Measurements from ENCODE around the gene SMIM5. TPM values are rescaled to one million over a fixed set of nuclear protein-coding genes. Genes with fewer than 3 reads are reported as not detected.

SMIM5 gene
- not detected in 2 replicates for total RNA-seq (2014; rRNA removed; shearing (Covaris generic); ENCODE audit: low replicate concordance)

DNA sequence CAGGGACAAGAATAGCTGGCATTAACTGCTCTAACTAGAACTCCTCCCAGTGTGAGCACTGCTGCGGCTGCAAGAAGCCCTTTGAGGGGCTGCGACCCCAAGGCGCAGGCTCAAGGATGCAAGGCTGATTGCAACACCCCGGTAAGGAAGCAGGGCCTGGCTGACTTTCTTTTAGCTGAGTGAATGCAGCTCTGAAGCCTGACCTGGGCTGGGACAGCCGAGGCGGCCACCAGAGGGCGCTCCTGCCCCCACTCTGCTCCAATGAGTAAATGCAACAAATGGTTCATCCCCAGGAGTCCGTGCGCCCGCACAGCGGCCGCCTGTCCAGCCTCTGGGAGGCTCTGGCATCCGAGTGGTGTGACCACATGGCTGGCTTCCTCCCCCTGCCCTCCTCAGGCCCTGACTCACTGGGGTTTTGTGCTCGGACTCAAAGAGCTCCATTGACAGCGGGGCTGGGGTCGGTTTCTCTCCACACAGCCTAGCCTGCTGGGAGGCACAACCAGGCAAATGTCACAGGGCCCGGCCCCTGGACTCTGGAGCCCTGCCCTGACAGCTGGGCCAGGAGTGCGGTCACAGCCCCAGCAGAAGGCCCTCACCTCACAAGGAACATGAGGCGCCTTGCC, at the start of gene SMIM5:
Gene SMIM5 (plus strand): TSS at position 572 of the 623 bp plus-strand sequence. CDS start 6,768 bp downstream, outside the sequence.
- Histone ChIP-seq H3K4me3 (ENCODE audit: low read length) (no peak within 1 kb of the TSS), H3K9me2 (replicated peaks; ENCODE audit: insufficient read depth, low read length) (no peaks in the 10 kb centered on the region), H3K27me3 (ENCODE audit: low read length) (no peaks in the 10 kb centered on the region), H3K9me3 (ENCODE audit: low read length) (no peaks in the 10 kb centered on the region), H3K4me1 (ENCODE audit: low read length) (peaks cover 18% of the 10 kb centered on the region), H3K79me2 (ENCODE audit: low read length) (no peaks in the 10 kb centered on the region), H3K27ac (ENCODE audit: low read length) (no peak within 1 kb of the TSS), H2AFZ (ENCODE audit: low read length) (no peak within 1 kb of the TSS), H3K9ac (ENCODE audit: low read length) (no peak within 1 kb of the TSS), H3K36me3 (ENCODE audit: insufficient read depth, low read length) (no peaks in the 10 kb centered on the region), H4K20me1 (ENCODE audit: insufficient read depth, low read depth, low read length) (peaks cover 21% of the 10 kb centered on the region; the same call in 1 of the 2 replicates), H3K4me2 (ENCODE audit: low read depth, low read length, poor library complexity, severe bottlenecking) (peak within 1 kb of the TSS; percentile 23)
- DNase-seq, result peak; percentile 86

GRCh38 chr17:75584849-75585175, 48.4 kb upstream of the SMIM5 start:
- H3K9me3 ChIP-seq (ENCODE audit: low read length), result no peaks in the 10 kb centered on the region
- no peaks in the 10 kb centered on the region for H3K27me3 ChIP-seq (ENCODE audit: low read length)
- H3K27ac ChIP-seq (ENCODE audit: low read length), result no peak overlapping the region
- H2AFZ ChIP-seq (ENCODE audit: low read length), result no peak overlapping the region
- no peaks in the 10 kb centered on the region for H4K20me1 ChIP-seq (ENCODE audit: insufficient read depth, low read depth, low read length)
- H3K36me3 ChIP-seq (ENCODE audit: insufficient read depth, low read length), result no peaks in the 10 kb centered on the region
- no peak for DNase-seq
- no peaks in the 10 kb centered on the region for H3K9me2 ChIP-seq (replicated peaks; ENCODE audit: insufficient read depth, low read length)
- H3K9ac ChIP-seq (ENCODE audit: low read length), result no peak overlapping the region
- no peak overlapping the region for H3K4me2 ChIP-seq (ENCODE audit: low read depth, low read length, poor library complexity, severe bottlenecking)
- H3K4me3 ChIP-seq (ENCODE audit: low read length), result no peak overlapping the region
- H3K79me2 ChIP-seq (ENCODE audit: low read length), result no peaks in the 10 kb centered on the region
- H3K4me1 ChIP-seq (ENCODE audit: low read length), result peaks cover 5% of the 10 kb centered on the region

GRCh38 chr17:75587675-75588595, 45.3 kb upstream of the SMIM5 start, which contains the start of gene MYO15B:
Gene MYO15B, plus strand, starts transcription at chr17:75587800. Its CDS starts 258 bp downstream, at chr17:75588058.
- Histone ChIP-seq H4K20me1 (ENCODE audit: insufficient read depth, low read depth, low read length) (no peaks in the 10 kb centered on the region), H3K9ac (ENCODE audit: low read length) (0 out of 2 replicates have a peak within 1 kb of the TSS, but pooled peaks have one; percentile 33), H3K79me2 (ENCODE audit: low read length) (no peaks in the 10 kb centered on the region), H2AFZ (ENCODE audit: low read length) (no peak within 1 kb of the TSS), H3K36me3 (ENCODE audit: insufficient read depth, low read length) (no peaks in the 10 kb centered on the region), H3K27ac (ENCODE audit: low read length) (no peak within 1 kb of the TSS), H3K4me1 (ENCODE audit: low read length) (peaks cover 9% of the 10 kb centered on the region), H3K4me3 (ENCODE audit: low read length) (no peak within 1 kb of the TSS), H3K9me2 (replicated peaks; ENCODE audit: insufficient read depth, low read length) (no peaks in the 10 kb centered on the region), H3K4me2 (ENCODE audit: low read depth, low read length, poor library complexity, severe bottlenecking) (peak within 1 kb of the TSS; percentile 64), H3K27me3 (ENCODE audit: low read length) (no peaks in the 10 kb centered on the region), H3K9me3 (ENCODE audit: low read length) (no peaks in the 10 kb centered on the region)
- no peak for DNase-seq

DNA sequence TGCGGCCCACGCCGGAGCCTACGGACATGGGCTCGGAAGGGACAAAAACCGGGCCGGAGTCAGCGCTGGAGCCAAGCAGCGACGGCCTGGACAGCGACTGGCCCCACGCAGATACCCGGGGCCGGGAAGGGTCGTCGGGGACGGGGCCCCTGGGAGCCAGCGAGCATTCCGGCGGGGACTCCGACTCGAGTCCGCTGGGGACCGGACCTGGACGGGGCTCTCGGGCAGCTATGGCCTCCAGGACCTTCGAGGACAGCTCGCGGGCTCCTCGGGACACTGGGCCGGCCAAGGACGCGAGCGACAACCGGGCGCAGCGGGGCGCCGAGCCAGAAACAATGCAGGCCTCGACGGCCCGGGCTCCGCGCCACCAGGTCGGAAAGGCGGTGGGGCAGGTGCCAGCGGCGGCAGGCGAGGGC, 44.6 kb upstream of the SMIM5 start:
- H3K79me2 ChIP-seq (ENCODE audit: low read length), result no peaks in the 10 kb centered on the region
- no peak for DNase-seq
- 0 out of 2 replicates have a peak overlapping the region, but pooled peaks have one; percentile 33 for H3K9ac ChIP-seq (ENCODE audit: low read length)
- H3K4me2 ChIP-seq (ENCODE audit: low read depth, low read length, poor library complexity, severe bottlenecking), result peak overlapping the region; percentile 64
- H3K4me1 ChIP-seq (ENCODE audit: low read length), result peaks cover 9% of the 10 kb centered on the region
- no peaks in the 10 kb centered on the region for H3K36me3 ChIP-seq (ENCODE audit: insufficient read depth, low read length)
- H3K9me3 ChIP-seq (ENCODE audit: low read length), result no peaks in the 10 kb centered on the region
- no peaks in the 10 kb centered on the region for H3K9me2 ChIP-seq (replicated peaks; ENCODE audit: insufficient read depth, low read length)
- H3K4me3 ChIP-seq (ENCODE audit: low read length), result no peak overlapping the region
- H3K27ac ChIP-seq (ENCODE audit: low read length), result no peak overlapping the region
- H3K27me3 ChIP-seq (ENCODE audit: low read length), result no peaks in the 10 kb centered on the region
- no peak overlapping the region for H2AFZ ChIP-seq (ENCODE audit: low read length)
- H4K20me1 ChIP-seq (ENCODE audit: insufficient read depth, low read depth, low read length), result no peaks in the 10 kb centered on the region

GRCh38 chr17:75589012-75589918, 44.0 kb upstream of the SMIM5 start:
- H3K27ac ChIP-seq (ENCODE audit: low read length), result no peak overlapping the region
- peak; percentile 97 for DNase-seq
- H3K9ac ChIP-seq (ENCODE audit: low read length), result peak overlapping the region; percentile 54

GRCh38 chr17:75589919-75590303, 43.3 kb upstream of the SMIM5 start:
- Histone ChIP-seq H4K20me1 (ENCODE audit: insufficient read depth, low read depth, low read length) (no peaks in the 10 kb centered on the region), H2AFZ (ENCODE audit: low read length) (no peak overlapping the region), H3K4me2 (ENCODE audit: low read depth, low read length, poor library complexity, severe bottlenecking) (no peak overlapping the region), H3K9ac (ENCODE audit: low read length) (no peak overlapping the region), H3K4me1 (ENCODE audit: low read length) (peaks cover 9% of the 10 kb centered on the region), H3K27ac (ENCODE audit: low read length) (no peak overlapping the region), H3K79me2 (ENCODE audit: low read length) (no peaks in the 10 kb centered on the region), H3K27me3 (ENCODE audit: low read length) (no peaks in the 10 kb centered on the region), H3K9me3 (ENCODE audit: low read length) (no peaks in the 10 kb centered on the region), H3K4me3 (ENCODE audit: low read length) (no peak overlapping the region; the same call in 1 of the 2 replicates), H3K36me3 (ENCODE audit: insufficient read depth, low read length) (no peaks in the 10 kb centered on the region), H3K9me2 (replicated peaks; ENCODE audit: insufficient read depth, low read length) (no peaks in the 10 kb centered on the region)
- no peak for DNase-seq

More at GRCh38 chr17:75589012-75589918, 44.0 kb upstream of the SMIM5 start:
- Histone ChIP-seq H4K20me1 (ENCODE audit: insufficient read depth, low read depth, low read length) (no peaks in the 10 kb centered on the region), H3K9me3 (ENCODE audit: low read length) (no peaks in the 10 kb centered on the region), H3K27me3 (ENCODE audit: low read length) (no peaks in the 10 kb centered on the region), H3K79me2 (ENCODE audit: low read length) (no peaks in the 10 kb centered on the region), H3K4me3 (ENCODE audit: low read length) (peak overlapping the region; percentile 64; the same call in 1 of the 2 replicates), H2AFZ (ENCODE audit: low read length) (peak overlapping the region; percentile 67; the same call in 1 of the 2 replicates), H3K4me1 (ENCODE audit: low read length) (peaks cover 9% of the 10 kb centered on the region), H3K36me3 (ENCODE audit: insufficient read depth, low read length) (no peaks in the 10 kb centered on the region), H3K4me2 (ENCODE audit: low read depth, low read length, poor library complexity, severe bottlenecking) (peak overlapping the region; percentile 64), H3K9me2 (replicated peaks; ENCODE audit: insufficient read depth, low read length) (no peaks in the 10 kb centered on the region)

DNA sequence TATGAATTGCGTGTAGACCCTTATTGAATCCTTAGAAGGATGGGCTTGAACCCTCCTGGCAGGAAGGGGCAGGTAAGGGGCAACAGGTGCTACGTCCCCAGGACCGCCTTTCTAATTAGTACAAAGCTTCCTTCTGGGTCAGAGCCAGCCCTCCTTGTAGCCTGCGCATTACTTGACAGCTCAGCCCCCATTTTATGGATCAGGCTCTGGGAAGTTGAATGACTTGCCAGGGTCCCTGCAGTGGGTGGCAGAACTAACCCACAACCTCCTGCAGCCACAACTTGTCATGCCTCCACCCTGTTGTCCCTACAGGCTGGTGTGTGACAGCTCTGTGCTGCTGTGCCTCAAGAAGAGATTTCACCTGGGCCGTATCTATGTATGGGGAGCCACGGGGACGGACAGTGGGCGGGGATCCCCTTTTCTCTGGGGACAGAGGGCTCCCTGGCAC, 42.9 kb upstream of the SMIM5 start:
- DNase-seq, result no peak
- no peaks in the 10 kb centered on the region for H3K79me2 ChIP-seq (ENCODE audit: low read length)
- no peaks in the 10 kb centered on the region for H3K9me3 ChIP-seq (ENCODE audit: low read length)
- H4K20me1 ChIP-seq (ENCODE audit: insufficient read depth, low read depth, low read length), result no peaks in the 10 kb centered on the region
- H3K9me2 ChIP-seq (replicated peaks; ENCODE audit: insufficient read depth, low read length), result no peaks in the 10 kb centered on the region
- H3K4me1 ChIP-seq (ENCODE audit: low read length), result peaks cover 9% of the 10 kb centered on the region
- H2AFZ ChIP-seq (ENCODE audit: low read length), result no peak overlapping the region
- no peak overlapping the region for H3K9ac ChIP-seq (ENCODE audit: low read length)
- H3K4me3 ChIP-seq (ENCODE audit: low read length), result no peak overlapping the region
- no peaks in the 10 kb centered on the region for H3K36me3 ChIP-seq (ENCODE audit: insufficient read depth, low read length)
- H3K27ac ChIP-seq (ENCODE audit: low read length), result no peak overlapping the region
- no peaks in the 10 kb centered on the region for H3K27me3 ChIP-seq (ENCODE audit: low read length)
- no peak overlapping the region for H3K4me2 ChIP-seq (ENCODE audit: low read depth, low read length, poor library complexity, severe bottlenecking)
